ENCODE data around the gene KLHL14.

GRCh38 chr18:32777049-32777448, 4.2 kb upstream of the KLHL14 start:
- TF ChIP-seq SUZ12 (IDR thresholded peaks at IDR 0.05; ENCODE audit: extremely low read depth, insufficient read depth, insufficient read length) (no peak), YY1 (IDR thresholded peaks at IDR 0.05; ENCODE audit: insufficient read depth, insufficient read length) (no peak)
